ENCODE results near the gene CACNG6.

The CACNG6 gene

GRCh38 chr19:53966931-53967330, 24.5 kb upstream of the CACNG6 start:
- ChIA-PET CTCF (interaction anchor here (1.5 kb wide), 1 partner anchor 20 kb away, joined by 3 read pairs; no protein-coding TSS in a partner anchor), POLR2A (no interaction called here)

GRCh38 chr19:53969366-53969765, 22.1 kb upstream of the CACNG6 start:
- 95% methylated on average over 6 of the region's 6 CpGs for WGBS (ENCODE audit: insufficient coverage)
- Histone ChIP-seq H3K4me1 (ENCODE audit: control extremely low read depth in 1 of 4, control insufficient read depth in 4 of 4, insufficient read depth in 4 of 4, low read length in 3 of 4) (peaks cover 0 to 8% (median 7%) of the 10 kb centered on the region in 4 experiments), H3K36me3 (ENCODE audit: control insufficient read depth in 4 of 4, insufficient read depth in 4 of 4, low read length in 3 of 4) (no peaks in the 10 kb centered on the region), H3K9me3 (ENCODE audit: control extremely low read depth in 1 of 5, control insufficient read depth in 4 of 5, insufficient read depth in 2 of 5, low read depth in 1 of 5, low read length in 4 of 5) (no peaks in the 10 kb centered on the region), H3K4me3 (ENCODE audit: control insufficient read depth in 1 of 7, extremely low read depth in 1 of 7, insufficient read depth in 4 of 7, low read depth in 2 of 7, low read length in 6 of 7) (no peak overlapping the region), H3K27me3 (replicated peaks in 2 of 5; ENCODE audit: control insufficient read depth in 4 of 5, insufficient read depth in 5 of 5, low read length in 4 of 5) (peaks cover 6 to 26% (median 9%) of the 10 kb centered on the region in 5 experiments), H3K27ac (ENCODE audit: insufficient read depth in 1 of 2, low read depth in 1 of 2, low read length in 2 of 2, poor library complexity in 1 of 2, severe bottlenecking in 2 of 2) (no peak overlapping the region)
- CTCF ChIA-PET: no interaction called here
- POLR2A ChIA-PET: no interaction called here
- no peak for DNase-seq

More at GRCh38 chr19:53966931-53967330, 24.5 kb upstream of the CACNG6 start:
- Histone ChIP-seq H3K4me1 (ENCODE audit: control extremely low read depth in 1 of 4, control insufficient read depth in 4 of 4, insufficient read depth in 4 of 4, low read length in 3 of 4) (peaks cover 0 to 12% (median 6%) of the 10 kb centered on the region in 4 experiments), H3K27ac (ENCODE audit: insufficient read depth in 1 of 2, low read depth in 1 of 2, low read length in 2 of 2, poor library complexity in 1 of 2, severe bottlenecking in 2 of 2) (no peak overlapping the region), H3K36me3 (ENCODE audit: control insufficient read depth in 4 of 4, insufficient read depth in 4 of 4, low read length in 3 of 4) (no peaks in the 10 kb centered on the region), H3K4me3 (ENCODE audit: control insufficient read depth in 1 of 7, extremely low read depth in 1 of 7, insufficient read depth in 4 of 7, low read depth in 2 of 7, low read length in 6 of 7) (no peak overlapping the region), H3K9me3 (ENCODE audit: control extremely low read depth in 1 of 5, control insufficient read depth in 4 of 5, insufficient read depth in 2 of 5, low read depth in 1 of 5, low read length in 4 of 5) (no peaks in the 10 kb centered on the region), H3K27me3 (replicated peaks in 2 of 5; ENCODE audit: control insufficient read depth in 4 of 5, insufficient read depth in 5 of 5, low read length in 4 of 5) (peaks cover 6 to 42% (median 14%) of the 10 kb centered on the region in 5 experiments)
- WGBS (ENCODE audit: insufficient coverage): 93% methylated on average over 5 of the region's 7 CpGs
- no peak for DNase-seq

GRCh38 chr19:53971673-53972072, 19.8 kb upstream of the CACNG6 start:
- Histone ChIP-seq H3K27ac (ENCODE audit: insufficient read depth in 1 of 2, low read depth in 1 of 2, low read length in 2 of 2, poor library complexity in 1 of 2, severe bottlenecking in 2 of 2) (no peak overlapping the region), H3K36me3 (ENCODE audit: control insufficient read depth in 4 of 4, insufficient read depth in 4 of 4, low read length in 3 of 4) (no peaks in the 10 kb centered on the region), H3K9me3 (ENCODE audit: control extremely low read depth in 1 of 5, control insufficient read depth in 4 of 5, insufficient read depth in 2 of 5, low read depth in 1 of 5, low read length in 4 of 5) (no peaks in the 10 kb centered on the region), H3K27me3 (replicated peaks in 2 of 5; ENCODE audit: control insufficient read depth in 4 of 5, insufficient read depth in 5 of 5, low read length in 4 of 5) (peaks cover 0 to 20% (median 3%) of the 10 kb centered on the region in 5 experiments), H3K4me3 (ENCODE audit: control insufficient read depth in 1 of 7, extremely low read depth in 1 of 7, insufficient read depth in 4 of 7, low read depth in 2 of 7, low read length in 6 of 7) (peak overlapping the region in 1 of 7 experiments; percentile 42), H3K4me1 (ENCODE audit: control extremely low read depth in 1 of 4, control insufficient read depth in 4 of 4, insufficient read depth in 4 of 4, low read length in 3 of 4) (peaks cover 0 to 8% (median 5%) of the 10 kb centered on the region in 4 experiments)
- 0% methylated on average over 9 of the region's 10 CpGs for WGBS (ENCODE audit: insufficient coverage)
- peak in 2 of 3 donors; percentile 69 to 75 for DNase-seq
- ChIA-PET POLR2A (no interaction called here), CTCF (no interaction called here)

GRCh38 chr19:53977429-53977990, 13.9 kb upstream of the CACNG6 start:
- CTCF ChIA-PET: no interaction called here
- H3K36me3 ChIP-seq (ENCODE audit: control insufficient read depth in 4 of 4, insufficient read depth in 4 of 4, low read length in 3 of 4): no peaks in the 10 kb centered on the region
- H3K4me3 ChIP-seq (ENCODE audit: control insufficient read depth in 1 of 7, extremely low read depth in 1 of 7, insufficient read depth in 4 of 7, low read depth in 2 of 7, low read length in 6 of 7): peak overlapping the region in 5 of 7 experiments; percentile 11 to 77 (median 61)
- H3K27me3 ChIP-seq (replicated peaks in 2 of 5; ENCODE audit: control insufficient read depth in 4 of 5, insufficient read depth in 5 of 5, low read length in 4 of 5): peaks cover 8 to 57% (median 23%) of the 10 kb centered on the region in 5 experiments
- no peak overlapping the region for H3K27ac ChIP-seq (ENCODE audit: insufficient read depth in 1 of 2, low read depth in 1 of 2, low read length in 2 of 2, poor library complexity in 1 of 2, severe bottlenecking in 2 of 2)
- POLR2A ChIA-PET: no interaction called here
- peaks cover 0 to 7% (median 4%) of the 10 kb centered on the region in 5 experiments for H3K9me3 ChIP-seq (ENCODE audit: control extremely low read depth in 1 of 5, control insufficient read depth in 4 of 5, insufficient read depth in 2 of 5, low read depth in 1 of 5, low read length in 4 of 5)
- peak; percentile 82 to 89 (median 86) for DNase-seq
- H3K4me1 ChIP-seq (ENCODE audit: control extremely low read depth in 1 of 4, control insufficient read depth in 4 of 4, insufficient read depth in 4 of 4, low read length in 3 of 4): peaks cover 0 to 30% (median 21%) of the 10 kb centered on the region in 4 experiments
- whole genome bisulfite sequencing (ENCODE audit: insufficient coverage): 2% methylated on average over 9 of the region's 9 CpGs

GRCh38 chr19:53977991-53978731, 13.3 kb upstream of the CACNG6 start:
- CTCF ChIA-PET: no interaction called here
- POLR2A ChIA-PET: no interaction called here
- Histone ChIP-seq H3K27ac (ENCODE audit: insufficient read depth in 1 of 2, low read depth in 1 of 2, low read length in 2 of 2, poor library complexity in 1 of 2, severe bottlenecking in 2 of 2) (no peak overlapping the region), H3K27me3 (replicated peaks in 2 of 5; ENCODE audit: control insufficient read depth in 4 of 5, insufficient read depth in 5 of 5, low read length in 4 of 5) (peaks cover 8 to 54% (median 24%) of the 10 kb centered on the region in 5 experiments), H3K4me1 (ENCODE audit: control extremely low read depth in 1 of 4, control insufficient read depth in 4 of 4, insufficient read depth in 4 of 4, low read length in 3 of 4) (peaks cover 0 to 30% (median 22%) of the 10 kb centered on the region in 4 experiments), H3K4me3 (ENCODE audit: control insufficient read depth in 1 of 7, extremely low read depth in 1 of 7, insufficient read depth in 4 of 7, low read depth in 2 of 7, low read length in 6 of 7) (peak overlapping the region in 5 of 7 experiments; percentile 11 to 77 (median 61)), H3K36me3 (ENCODE audit: control insufficient read depth in 4 of 4, insufficient read depth in 4 of 4, low read length in 3 of 4) (no peaks in the 10 kb centered on the region), H3K9me3 (ENCODE audit: control extremely low read depth in 1 of 5, control insufficient read depth in 4 of 5, insufficient read depth in 2 of 5, low read depth in 1 of 5, low read length in 4 of 5) (peaks cover 0 to 7% (median 4%) of the 10 kb centered on the region in 5 experiments)
- WGBS (ENCODE audit: insufficient coverage): 7% methylated on average over 43 of the region's 54 CpGs
- peak; percentile 81 to 84 (median 82) for DNase-seq

- peaks cover 6 to 63% (median 30%) of the 10 kb centered on the region in 5 experiments for H3K27me3 ChIP-seq (replicated peaks in 2 of 5; ENCODE audit: control insufficient read depth in 4 of 5, insufficient read depth in 5 of 5, low read length in 4 of 5)
- no peak for DNase-seq
- H3K27ac ChIP-seq (ENCODE audit: insufficient read depth in 1 of 2, low read depth in 1 of 2, low read length in 2 of 2, poor library complexity in 1 of 2, severe bottlenecking in 2 of 2): no peak overlapping the region
- POLR2A ChIA-PET: no interaction called here
- H3K4me3 ChIP-seq (ENCODE audit: control insufficient read depth in 1 of 7, extremely low read depth in 1 of 7, insufficient read depth in 4 of 7, low read depth in 2 of 7, low read length in 6 of 7): peak overlapping the region in 4 of 7 experiments; percentile 32 to 64 (median 57)
- CTCF ChIA-PET: no interaction called here
- H3K9me3 ChIP-seq (ENCODE audit: control extremely low read depth in 1 of 5, control insufficient read depth in 4 of 5, insufficient read depth in 2 of 5, low read depth in 1 of 5, low read length in 4 of 5): peaks cover 0 to 7% (median 4%) of the 10 kb centered on the region in 5 experiments
- H3K36me3 ChIP-seq (ENCODE audit: control insufficient read depth in 4 of 4, insufficient read depth in 4 of 4, low read length in 3 of 4): no peaks in the 10 kb centered on the region
- 4% methylated on average over 19 of the region's 19 CpGs for WGBS (ENCODE audit: insufficient coverage)
- H3K4me1 ChIP-seq (ENCODE audit: control extremely low read depth in 1 of 4, control insufficient read depth in 4 of 4, insufficient read depth in 4 of 4, low read length in 3 of 4): peaks cover 0 to 31% (median 22%) of the 10 kb centered on the region in 4 experiments
Observed at GRCh38 chr19:53978975-53979801, 12.2 kb upstream of the CACNG6 start.

Measured in common myeloid progenitor, CD34-positive (primary cell).